Karpas-422 (cell line): ENCODE measurements around the gene GZF1. TPM values are rescaled to one million over a fixed set of nuclear protein-coding genes. Genes with fewer than 3 reads are reported as not detected.
"Not testable (repeated sequence)": the region's sequence is repeated elsewhere in the genome, so short reads cannot be mapped to it uniquely, and the experiment has no call there.

Source experiments
- DNase-seq: peaks from one replicate; pipeline ENCODE4 v3.0.0-alpha.2; 2015
- H2AFZ ChIP-seq: fragments of 200-600 bp; sonication (generic); 2 replicates; pipeline ENCODE4 v1.6.1; 2014; ENCODE audit warnings: antibody characterized with exemption, low read length, mixed read lengths
- H3K27ac ChIP-seq: fragments of 200-600 bp; sonication (generic); 2 replicates; pipeline ENCODE4 v1.5.1; 2014; ENCODE audit warnings: mild to moderate bottlenecking, low read length, moderate library complexity
- H3K27me3 ChIP-seq: fragments of 200-600 bp; sonication (generic); 2 replicates; pipeline ENCODE4 v1.6.1; 2014; ENCODE audit warnings: low read length, mixed read lengths
- H3K36me3 ChIP-seq: fragments of 200-600 bp; sonication (generic); 2 replicates; pipeline ENCODE4 v1.6.1; 2014; ENCODE audit warnings: low read length, mixed read lengths; ENCODE audit not compliant: insufficient read depth
- H3K4me1 ChIP-seq: fragments of 200-600 bp; sonication (generic); 2 replicates; pipeline ENCODE4 v1.6.1; 2014; ENCODE audit warnings: mild to moderate bottlenecking, low read length, mixed read lengths
- H3K4me2 ChIP-seq: fragments of 200-600 bp; sonication (generic); 2 replicates; pipeline ENCODE4 v1.6.1; 2014; ENCODE audit warnings: low read length, low read depth, mild to moderate bottlenecking; ENCODE audit not compliant: poor library complexity, severe bottlenecking
- H3K4me3 ChIP-seq: fragments of 200-600 bp; sonication (generic); 2 replicates; pipeline ENCODE4 v1.5.1; 2014; ENCODE audit warnings: mild to moderate bottlenecking, antibody characterized with exemption, low read length, mixed read lengths
- H3K79me2 ChIP-seq: fragments of 200-600 bp; sonication (generic); 2 replicates; pipeline ENCODE4 v1.6.1; 2014; ENCODE audit warnings: mild to moderate bottlenecking, low read length, mixed read lengths
- H3K9ac ChIP-seq: fragments of 200-600 bp; sonication (generic); 2 replicates; pipeline ENCODE4 v1.6.0; 2014; ENCODE audit warnings: low read length
- H3K9me2 ChIP-seq: fragments of 200-600 bp; sonication (generic), shearing (Covaris generic); replicated peaks from 2 replicates; pipeline ENCODE4 v1.6.0; 2014; ENCODE audit warnings: mild to moderate bottlenecking, low read length, moderate library complexity; ENCODE audit not compliant: insufficient read depth
- H3K9me3 ChIP-seq: fragments of 300-700, 200-600 bp; sonication (generic); 2 replicates; pipeline ENCODE4 v1.6.1; 2014; ENCODE audit warnings: low read length, mixed read lengths
- H4K20me1 ChIP-seq: fragments of 200-600 bp; sonication (generic); 2 replicates; pipeline ENCODE4 v1.6.1; 2014; ENCODE audit warnings: mild to moderate bottlenecking, antibody characterized with exemption, low read length, low read depth; ENCODE audit not compliant: insufficient read depth
- total RNA-seq: library from RNA; depleted of rRNA; stranded (reverse); fragments of >200 nt; shearing (Covaris generic); gene quantifications from 2 replicates; pipeline ENCODE4 v1.2.3, GENCODE V29; 2014; ENCODE audit warnings: low replicate concordance

The GZF1 gene
- total RNA-seq, 1 experiment from 2014 or later, result 41.4 TPM

DNA sequence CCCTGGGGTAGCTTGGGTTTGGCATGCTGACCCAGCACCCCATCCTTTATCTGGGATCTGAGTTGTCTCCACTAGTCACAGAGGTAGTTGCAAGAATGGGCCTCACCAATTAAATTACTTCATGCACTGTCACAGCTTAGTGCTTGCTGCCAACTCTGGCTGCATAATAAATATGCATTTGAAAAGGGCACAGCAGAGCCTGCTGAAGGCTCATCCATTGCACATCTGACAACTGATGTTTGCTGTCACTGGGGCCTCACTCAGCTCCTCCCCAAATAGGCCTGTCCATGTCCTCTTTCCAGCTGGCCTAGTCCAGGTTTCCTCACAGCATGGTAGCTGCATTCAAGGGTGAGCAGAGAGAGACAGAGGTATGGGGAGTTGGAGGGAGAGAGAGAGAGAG is 24.7 kb upstream of the GZF1 start:
- no peaks in the 10 kb centered on the region for H3K36me3 ChIP-seq
- H3K27ac ChIP-seq, result no peak overlapping the region

GRCh38 chr20:23339986-23340385 is 22.0 kb upstream of the GZF1 start:
- Histone ChIP-seq H3K9ac (no peak overlapping the region), H2AFZ (no peak overlapping the region), H3K36me3 (no peaks in the 10 kb centered on the region), H3K9me2 (no peaks in the 10 kb centered on the region), H3K9me3 (no peaks in the 10 kb centered on the region), H3K79me2 (no peaks in the 10 kb centered on the region), H3K4me1 (peaks cover 10% of the 10 kb centered on the region), H3K4me3 (no peak overlapping the region), H3K27me3 (no peaks in the 10 kb centered on the region), H3K27ac (no peak overlapping the region), H4K20me1 (peaks cover 13% of the 10 kb centered on the region; the same call in 1 of the 2 replicates), H3K4me2 (no peak overlapping the region)
- no peak for DNase-seq

More for the DNA sequence above, 24.7 kb upstream of the GZF1 start:
- H3K4me1 ChIP-seq, result peaks cover 10% of the 10 kb centered on the region
- no peaks in the 10 kb centered on the region for H3K9me2 ChIP-seq
- H3K9ac ChIP-seq, result no peak overlapping the region
- no peak overlapping the region for H3K4me2 ChIP-seq
- H3K4me3 ChIP-seq, result no peak overlapping the region
- DNase-seq, result no peak
- H3K79me2 ChIP-seq, result no peaks in the 10 kb centered on the region
- no peaks in the 10 kb centered on the region for H3K27me3 ChIP-seq
- H4K20me1 ChIP-seq, result peaks cover 17% of the 10 kb centered on the region
- no peak overlapping the region for H2AFZ ChIP-seq
- no peaks in the 10 kb centered on the region for H3K9me3 ChIP-seq

DNA sequence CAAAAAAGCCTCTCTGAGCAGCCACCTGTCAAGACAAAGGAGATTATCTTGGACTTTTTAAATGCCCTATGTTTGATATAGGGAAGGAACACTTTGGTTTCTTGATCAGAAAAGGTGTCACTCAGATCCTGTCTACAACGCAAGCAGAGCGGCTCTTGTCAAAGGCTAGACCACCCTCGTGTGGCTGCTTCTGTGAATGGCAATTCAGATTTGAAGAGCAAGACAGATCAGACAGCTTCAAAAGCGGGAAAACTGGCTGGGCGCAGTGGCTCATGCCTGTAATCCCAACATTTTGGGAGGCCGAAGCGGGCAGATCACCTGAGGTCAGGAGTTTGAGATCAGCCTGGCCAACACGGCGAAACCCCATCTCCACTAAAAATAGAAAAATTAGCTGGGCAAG is 21.5 kb upstream of the GZF1 start:
- peak; percentile 79 for DNase-seq
- Histone ChIP-seq H2AFZ (no peak overlapping the region), H3K9ac (no peak overlapping the region), H3K79me2 (no peaks in the 10 kb centered on the region), H3K27ac (no peak overlapping the region), H3K4me3 (no peak overlapping the region), H3K4me1 (peaks cover 10% of the 10 kb centered on the region), H4K20me1 (peaks cover 13% of the 10 kb centered on the region; the same call in 1 of the 2 replicates), H3K27me3 (no peaks in the 10 kb centered on the region), H3K9me3 (no peaks in the 10 kb centered on the region), H3K4me2 (no peak overlapping the region), H3K9me2 (no peaks in the 10 kb centered on the region), H3K36me3 (no peaks in the 10 kb centered on the region)

GRCh38 chr20:23341073-23341472 is 20.9 kb upstream of the GZF1 start:
- H3K36me3 ChIP-seq, result no peaks in the 10 kb centered on the region
- no peaks in the 10 kb centered on the region for H3K27me3 ChIP-seq
- no peaks in the 10 kb centered on the region for H3K9me2 ChIP-seq
- no peak overlapping the region for H2AFZ ChIP-seq
- no peaks in the 10 kb centered on the region for H3K79me2 ChIP-seq
- DNase-seq, result no peak
- H4K20me1 ChIP-seq, result peaks cover 13% of the 10 kb centered on the region; the same call in 1 of the 2 replicates
- H3K4me1 ChIP-seq, result peaks cover 10% of the 10 kb centered on the region
- no peak overlapping the region for H3K9ac ChIP-seq
- no peak overlapping the region for H3K4me3 ChIP-seq
- H3K27ac ChIP-seq, result no peak overlapping the region
- H3K9me3 ChIP-seq, result no peaks in the 10 kb centered on the region
- no peak overlapping the region for H3K4me2 ChIP-seq

DNA sequence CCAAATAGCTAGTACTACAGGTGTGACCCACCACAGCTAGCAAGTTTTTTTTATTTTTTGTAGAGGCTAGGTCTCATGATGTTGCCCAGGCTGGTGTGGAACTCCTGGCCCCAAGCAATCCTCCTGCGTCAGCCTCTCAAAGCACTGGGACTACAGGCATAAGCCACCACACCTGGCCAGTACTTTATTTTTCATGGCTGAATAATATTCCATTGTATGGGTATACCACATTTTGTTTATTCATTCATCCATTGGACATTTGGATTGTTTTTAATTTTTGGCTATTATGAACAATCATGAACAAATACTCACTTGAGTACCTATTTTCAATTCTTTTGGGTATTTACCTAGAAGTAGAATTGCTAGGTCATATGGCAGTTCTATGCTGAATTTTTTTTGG is 18.4 kb upstream of the GZF1 start:
- Histone ChIP-seq H3K4me3 (no peak overlapping the region), H2AFZ (no peak overlapping the region), H3K9ac (no peak overlapping the region)

DNA sequence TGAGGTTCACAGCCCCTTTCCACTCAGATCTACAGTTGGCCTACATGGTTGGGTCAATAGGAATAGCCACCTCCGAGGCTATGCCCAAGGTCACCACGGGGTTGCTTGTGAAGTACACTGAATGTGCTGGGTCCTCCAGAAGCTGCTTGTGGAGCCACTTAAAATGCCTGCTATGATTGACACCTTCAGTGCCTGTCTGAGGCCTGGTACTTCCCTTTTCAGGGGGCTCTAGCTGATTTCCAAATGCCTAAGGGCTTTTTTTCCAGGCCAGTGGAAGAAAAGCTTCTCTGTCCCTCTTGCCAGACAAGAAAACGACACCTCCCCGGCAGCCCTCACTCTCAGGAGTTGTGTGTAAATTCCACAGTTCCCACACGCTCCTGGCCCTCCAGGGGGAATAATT is 17.6 kb upstream of the GZF1 start:
- Histone ChIP-seq H3K27ac (no peak overlapping the region), H2AFZ (no peak overlapping the region), H3K4me1 (peaks cover 14% of the 10 kb centered on the region), H3K4me2 (no peak overlapping the region), H3K79me2 (no peaks in the 10 kb centered on the region), H3K4me3 (no peak overlapping the region), H3K9me2 (no peaks in the 10 kb centered on the region), H3K9ac (no peak overlapping the region), H4K20me1 (peaks cover 9% of the 10 kb centered on the region; the same call in 1 of the 2 replicates), H3K36me3 (no peaks in the 10 kb centered on the region), H3K9me3 (no peaks in the 10 kb centered on the region), H3K27me3 (no peaks in the 10 kb centered on the region)
- no peak for DNase-seq

More for the DNA sequence above, 18.4 kb upstream of the GZF1 start:
- Histone ChIP-seq H3K9me2 (no peaks in the 10 kb centered on the region), H3K4me1 (peaks cover 10% of the 10 kb centered on the region), H4K20me1 (peaks cover 13% of the 10 kb centered on the region; the same call in 1 of the 2 replicates), H3K27me3 (no peaks in the 10 kb centered on the region), H3K4me2 (no peak overlapping the region), H3K9me3 (no peaks in the 10 kb centered on the region), H3K36me3 (no peaks in the 10 kb centered on the region), H3K79me2 (no peaks in the 10 kb centered on the region), H3K27ac (no peak overlapping the region)
- DNase-seq, result no peak

DNA sequence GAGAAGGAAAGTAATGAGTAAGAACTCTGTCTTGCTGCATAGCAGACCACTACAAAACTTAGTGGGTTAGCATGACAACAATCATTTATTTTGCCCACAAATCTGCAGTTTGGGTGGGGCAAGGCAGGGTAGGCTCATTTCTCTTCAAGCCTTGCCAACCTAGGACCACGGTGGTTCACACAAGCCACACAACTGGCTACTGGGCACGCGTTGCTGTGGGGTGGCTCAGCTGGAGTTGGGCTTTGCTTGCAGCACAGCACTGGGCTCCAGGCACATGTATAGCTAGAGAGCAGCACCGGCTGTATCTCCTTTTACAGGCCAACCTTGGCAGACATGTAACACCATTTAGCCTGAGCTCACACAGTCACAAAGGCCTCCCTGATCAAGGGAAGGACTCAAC is 16.0 kb upstream of the GZF1 start:
- Histone ChIP-seq H3K9me2 (no peaks in the 10 kb centered on the region), H3K36me3 (no peaks in the 10 kb centered on the region), H3K4me1 (peaks cover 19% of the 10 kb centered on the region), H3K4me2 (no peak overlapping the region), H2AFZ (no peak overlapping the region), H3K27ac (no peak overlapping the region), H4K20me1 (peaks cover 8% of the 10 kb centered on the region; the same call in 1 of the 2 replicates), H3K4me3 (no peak overlapping the region), H3K27me3 (no peaks in the 10 kb centered on the region), H3K9ac (no peak overlapping the region), H3K79me2 (peaks cover 4% of the 10 kb centered on the region), H3K9me3 (no peaks in the 10 kb centered on the region)
- DNase-seq, result no peak

DNA sequence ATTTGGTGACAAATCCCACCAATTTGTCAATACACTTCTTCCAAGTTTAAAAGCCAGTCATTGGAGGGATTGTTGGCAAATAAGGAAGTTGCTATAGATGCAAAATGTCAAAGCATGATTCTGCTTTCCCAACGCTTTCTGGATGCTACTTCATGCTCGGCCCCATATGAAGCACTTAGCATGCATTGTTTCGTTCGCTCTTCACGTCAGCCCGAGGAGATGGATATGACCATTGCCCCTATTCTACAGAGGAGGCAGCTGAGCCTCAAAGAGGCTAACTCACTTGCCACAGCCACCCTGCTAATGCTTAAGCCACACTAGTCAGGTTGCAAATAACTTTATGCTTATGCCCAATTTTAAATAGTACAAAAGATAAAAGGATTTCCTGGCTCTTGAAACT is 14.2 kb upstream of the GZF1 start:
- DNase-seq, result no peak
- H3K4me3 ChIP-seq, result no peak overlapping the region

DNA sequence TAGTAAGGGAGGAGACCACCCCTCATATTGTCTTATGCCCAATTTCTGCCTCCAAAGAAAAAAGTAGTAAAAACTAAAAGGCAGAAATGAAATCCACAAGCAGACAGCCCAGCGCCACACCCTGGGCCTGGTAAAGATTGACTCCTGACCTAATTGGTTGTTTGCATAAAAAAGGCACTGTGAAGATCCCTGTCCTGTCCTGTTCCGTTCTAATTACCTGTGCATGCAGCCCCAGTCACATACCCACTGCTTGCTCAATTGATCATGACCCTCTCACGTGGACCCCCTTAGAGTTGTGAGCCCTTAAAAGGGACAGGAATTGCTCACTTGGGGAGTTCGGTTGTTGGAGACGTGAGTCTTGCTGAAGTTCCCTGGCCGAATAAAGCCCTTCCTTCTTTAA is 13.5 kb upstream of the GZF1 start:
- not testable (repeated sequence) for H3K36me3 ChIP-seq, H3K4me3 ChIP-seq, H3K27me3 ChIP-seq, H3K4me2 ChIP-seq, H2AFZ ChIP-seq, H3K9me3 ChIP-seq, H3K9ac ChIP-seq, DNase-seq, H3K27ac ChIP-seq, H3K9me2 ChIP-seq
- H3K4me1 ChIP-seq, result peaks cover 30% of the 10 kb centered on the region
- H4K20me1 ChIP-seq, result peaks cover 17% of the 10 kb centered on the region
- peaks cover 29% of the 10 kb centered on the region for H3K79me2 ChIP-seq

More for the DNA sequence above, 14.2 kb upstream of the GZF1 start:
- Histone ChIP-seq H3K4me1 (peaks cover 27% of the 10 kb centered on the region), H3K27ac (no peak overlapping the region), H3K36me3 (no peaks in the 10 kb centered on the region), H3K9me2 (no peaks in the 10 kb centered on the region), H2AFZ (no peak overlapping the region), H3K9ac (no peak overlapping the region), H3K9me3 (no peaks in the 10 kb centered on the region), H3K27me3 (no peaks in the 10 kb centered on the region), H3K4me2 (no peak overlapping the region), H4K20me1 (peaks cover 13% of the 10 kb centered on the region; the same call in 1 of the 2 replicates), H3K79me2 (peaks cover 22% of the 10 kb centered on the region)
